ENCODE data around the gene FOXN1.
A peak's percentile ranks its signal among the peaks of the same experiment; 100 is the strongest.
"Not testable (repeated sequence)": the region's sequence is repeated elsewhere in the genome, so short reads cannot be mapped to it uniquely, and the experiment has no call there.

FOXN1 gene

DNA sequence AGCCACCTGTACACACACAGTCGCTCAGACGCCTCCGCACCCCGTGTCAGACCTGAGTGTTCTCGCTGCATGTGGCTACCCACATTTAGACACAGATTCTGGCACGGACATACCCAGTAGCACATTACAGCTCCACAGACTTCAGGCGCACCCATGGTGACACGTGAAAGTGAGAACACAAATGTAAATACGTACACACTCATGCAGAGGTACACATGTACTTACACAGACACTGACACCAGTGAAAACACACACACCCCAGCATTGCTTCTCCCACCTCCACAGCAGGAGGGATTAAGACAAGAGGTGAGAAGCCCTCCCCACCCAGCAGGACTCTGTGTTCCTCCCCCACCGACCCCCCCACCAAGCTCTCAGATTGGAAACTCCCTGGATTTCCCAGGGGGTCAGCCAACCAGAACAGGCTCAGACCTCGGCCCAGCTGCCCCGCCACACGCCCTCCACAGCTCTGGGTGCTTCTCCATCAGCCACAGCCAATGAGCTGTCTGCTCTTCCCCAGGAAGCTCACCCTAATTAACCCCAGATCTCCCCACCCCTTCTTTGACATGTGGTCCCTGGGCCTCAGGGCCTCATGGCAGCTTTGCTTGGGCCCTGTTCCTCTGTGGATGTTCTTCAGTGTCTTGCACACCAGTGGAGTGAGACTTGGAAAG lies 5.3 kb upstream of the FOXN1 start:
- no peak for DNase-seq (ENCODE audit: low read depth)

- DNase-seq (ENCODE audit: low read depth): no peak
Measured at GRCh38 chr17:28501421-28502284, 4.5 kb upstream of the FOXN1 start.

DNA sequence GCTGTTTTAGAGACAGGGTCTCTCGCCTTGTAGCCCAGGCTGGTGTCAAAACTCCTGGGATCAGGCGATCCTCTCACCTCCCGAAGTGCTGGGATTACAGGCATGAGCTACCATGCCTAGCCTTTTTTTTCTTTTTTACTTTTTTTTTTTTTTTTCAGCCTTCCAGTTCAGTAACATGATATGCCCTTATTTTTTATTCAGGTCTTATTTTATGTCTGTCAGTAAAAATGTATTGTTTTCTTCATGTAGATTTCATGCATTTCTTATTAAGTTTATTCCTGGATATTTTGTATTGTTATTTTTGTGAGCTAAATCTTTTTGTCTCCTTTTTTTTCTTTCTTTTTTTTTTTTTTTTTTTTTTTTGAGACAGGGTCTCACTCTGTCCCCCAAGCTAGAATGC lies 2.7 kb upstream of the FOXN1 start:
- DNase-seq (ENCODE audit: low read depth): no peak

- no peak for DNase-seq (ENCODE audit: low read depth)
Measured at GRCh38 chr17:28506763-28507487, 777 bp downstream of the FOXN1 start.

GRCh38 chr17:28507567-28508203 lies 1.5 kb downstream of the FOXN1 start:
- DNase-seq (ENCODE audit: low read depth): no peak

DNA sequence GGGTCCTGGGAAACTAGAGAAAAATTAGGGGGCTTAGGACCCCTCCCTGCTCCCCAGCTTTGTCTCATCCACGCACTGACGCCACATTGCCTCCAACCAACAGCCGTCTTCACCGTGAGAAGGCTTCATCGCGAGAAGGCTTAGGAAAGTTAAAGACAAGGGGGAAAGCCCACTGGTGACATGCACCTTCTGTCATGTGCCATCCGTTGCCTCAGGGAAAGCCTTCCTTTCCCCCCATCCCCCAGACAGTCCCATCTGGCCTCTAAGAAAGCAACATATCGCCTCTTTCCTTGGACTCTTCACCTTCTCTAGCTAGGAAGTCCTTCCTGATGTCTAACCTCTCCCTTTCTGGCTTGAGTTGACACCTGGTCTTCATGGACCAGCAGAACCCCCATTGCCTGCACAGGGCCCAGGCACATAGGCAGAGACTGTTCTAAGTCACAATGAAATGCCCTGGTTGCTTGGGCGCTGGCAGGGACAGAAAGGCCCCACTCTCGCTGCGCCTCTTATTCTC lies 2.1 kb downstream of the FOXN1 start:
- no peak for DNase-seq (ENCODE audit: low read depth)

GRCh38 chr17:28509789-28510188 lies 3.6 kb downstream of the FOXN1 start:
- DNase-seq (ENCODE audit: low read depth): no peak

DNA sequence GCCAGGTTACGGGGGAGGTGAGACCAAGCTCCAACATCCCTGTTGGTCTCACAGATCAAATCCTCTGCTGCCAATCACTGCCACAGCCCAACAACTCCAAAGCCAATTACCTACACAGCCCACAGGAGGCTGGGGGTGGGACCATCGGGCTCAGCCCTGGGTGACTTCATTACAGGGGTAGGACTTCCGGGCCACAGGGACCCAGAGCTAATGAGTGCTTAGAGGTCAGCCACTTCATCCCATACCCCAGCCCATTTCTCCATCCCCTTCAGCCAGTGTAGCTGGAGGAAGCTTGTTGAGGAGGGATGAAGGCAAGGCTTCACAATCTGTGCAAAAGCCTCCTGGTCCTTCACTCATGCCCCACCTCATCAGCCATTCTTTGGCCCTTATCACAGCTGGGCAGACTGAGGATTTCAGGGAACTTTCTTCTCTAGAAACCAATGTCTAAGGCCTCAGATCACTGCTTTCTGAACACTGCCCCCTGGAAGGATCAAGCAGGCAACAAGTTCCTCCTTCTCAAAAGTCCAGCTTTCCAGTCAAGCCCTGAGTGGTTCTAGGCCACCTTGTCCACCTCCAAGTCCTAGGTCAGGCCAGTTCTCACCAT lies 5.8 kb downstream of the FOXN1 start:
- DNase-seq (ENCODE audit: low read depth): no peak

DNA sequence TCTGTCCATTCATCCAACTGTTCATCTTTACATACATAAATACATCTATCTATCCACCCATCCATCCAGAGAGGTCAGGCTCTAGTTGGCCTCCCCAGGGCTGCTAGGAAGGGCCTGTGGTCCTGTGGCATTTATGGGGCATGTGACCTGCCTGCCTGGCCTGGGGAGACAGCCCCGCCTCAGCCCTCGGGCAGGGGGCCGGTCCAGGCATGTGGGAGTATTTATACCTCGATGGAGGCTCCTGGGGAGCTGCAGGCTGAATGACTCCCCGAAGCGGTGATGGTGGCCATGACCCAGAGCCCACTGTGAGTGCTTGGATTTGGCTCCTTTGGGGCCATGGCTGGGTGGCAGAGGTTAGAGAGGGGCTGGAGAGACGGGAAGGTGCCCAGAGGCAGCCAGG lies 7.3 kb downstream of the FOXN1 start:
- no peak for DNase-seq (ENCODE audit: low read depth)

GRCh38 chr17:28514561-28515002 lies 8.4 kb downstream of the FOXN1 start:
- DNase-seq (ENCODE audit: low read depth): no peak

DNA sequence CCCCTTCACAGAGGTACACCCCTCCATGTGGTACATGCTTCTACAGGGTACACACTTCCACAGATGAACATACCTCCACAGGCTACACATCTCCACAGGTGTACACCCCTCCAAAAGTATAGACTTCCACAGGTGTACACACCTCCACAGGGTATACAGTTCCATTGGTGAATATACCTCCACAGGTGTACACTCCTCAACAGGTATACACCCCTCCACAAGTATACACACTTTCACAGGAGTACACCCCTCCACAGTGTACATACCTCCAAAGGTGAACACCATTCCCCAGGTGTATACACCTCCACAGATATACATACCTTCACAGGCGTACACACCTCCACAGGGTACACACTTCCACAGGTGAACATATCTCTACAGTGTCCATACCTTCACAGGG lies 9.4 kb downstream of the FOXN1 start:
- no peak for DNase-seq (ENCODE audit: low read depth)

DNA sequence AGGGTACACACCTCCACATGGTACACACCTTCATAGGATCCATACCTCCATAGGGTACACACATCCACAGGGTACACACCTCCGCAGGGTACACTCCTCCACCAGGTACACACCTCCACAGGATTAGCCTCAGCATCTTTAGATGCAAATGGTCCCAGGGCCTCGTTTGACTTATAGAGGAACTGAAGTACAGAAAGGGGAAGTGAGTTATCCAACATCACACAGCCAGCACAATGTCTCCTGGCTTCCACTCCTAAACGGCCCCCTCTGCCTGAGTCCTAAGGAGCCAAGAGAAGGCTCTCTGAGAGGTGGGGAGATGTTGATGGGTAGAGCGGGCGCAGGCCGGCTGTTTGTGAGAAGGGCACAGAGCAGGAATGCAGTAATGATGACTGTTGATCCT lies 12.0 kb downstream of the FOXN1 start:
- DNase-seq (ENCODE audit: low read depth): no peak

GRCh38 chr17:28518578-28518977 lies 12.4 kb downstream of the FOXN1 start:
- no peak for DNase-seq (ENCODE audit: low read depth)

GRCh38 chr17:28519236-28519635 lies 13.1 kb downstream of the FOXN1 start:
- no peak for DNase-seq (ENCODE audit: low read depth)

- DNase-seq (ENCODE audit: low read depth): no peak
Measured at GRCh38 chr17:28520687-28521086, 14.5 kb downstream of the FOXN1 start.

- no peak for DNase-seq (ENCODE audit: low read depth)
Measured at GRCh38 chr17:28521311-28522085, 15.3 kb downstream of the FOXN1 start.

GRCh38 chr17:28522281-28522680 lies 16.1 kb downstream of the FOXN1 start:
- not testable (repeated sequence) for DNase-seq (ENCODE audit: low read depth)

- no peak for DNase-seq (ENCODE audit: low read depth)
Measured at GRCh38 chr17:28523186-28523585, 17.0 kb downstream of the FOXN1 start.

GRCh38 chr17:28523876-28524275 lies 17.7 kb downstream of the FOXN1 start:
- DNase-seq (ENCODE audit: low read depth): no peak

GRCh38 chr17:28524476-28525424 lies 18.6 kb downstream of the FOXN1 start:
- DNase-seq (ENCODE audit: low read depth): peak; percentile 20

All from fibroblast of gingiva (primary cell).